ENCODE measurements around the gene SYNE2. TPM values are rescaled to one million over a fixed set of nuclear protein-coding genes. Genes with fewer than 3 reads are reported as not detected.

The SYNE2 gene
- total and polyA plus RNA-seq, 2 of the 8 experiments (the other 6 are each of a cell fraction or from before 2014, with no cell fraction given) = 32.6 to 46.1 TPM

- TF ChIP-seq GTF2F1 (IDR thresholded peaks at IDR 0.05; ENCODE audit: borderline replicate concordance, low read depth, low read length) = no peak
- no peak for TF ChIP-seq CBX5 (IDR thresholded peaks at IDR 0.05; ENCODE audit: low read depth, low read length)
- TF ChIP-seq ATF3 (IDR thresholded peaks at IDR 0.05; ENCODE audit: insufficient read depth, low read depth, low read length) = no peak
- TF ChIP-seq NRF1 (IDR thresholded peaks at IDR 0.05; ENCODE audit: low read depth, low read length) = no peak
- no peak for TF ChIP-seq GABPA (IDR thresholded peaks at IDR 0.05; ENCODE audit: borderline replicate concordance, insufficient read depth, low read length)
- no peak for TF ChIP-seq SP2 (IDR thresholded peaks at IDR 0.05; ENCODE audit: low read length)
- no peak for TF ChIP-seq TAF1 (IDR thresholded peaks at IDR 0.05; ENCODE audit: low read depth, low read length)
Measured at GRCh38 chr14:64213853-64214570, 361.2 kb downstream of the SYNE2 start (continued).

Measured in H1 (cell line).